DND-41 (cell line): ENCODE results near the gene HMBS.

Experiments used
- ATAC-seq: fragments of 200-7000 bp; cut with Tn5 transposase; 3 replicates; pipeline ENCODE4 v1.9.1; 2021; ENCODE audit warnings: low read depth; ENCODE audit not compliant: insufficient read depth
- DNase-seq: peaks from one replicate; pipeline ENCODE4 v3.0.0-alpha.2; 2020
- H2AFZ ChIP-seq: 2 replicates; pipeline ENCODE4 v1.6.0; 2012; ENCODE audit warnings: low read depth, low read length
- H3K27ac ChIP-seq: 2 replicates; pipeline ENCODE4 v1.5.1; 2012; ENCODE audit warnings: low read length, inconsistent platforms
- H3K27me3 ChIP-seq: fragments of 200-600 bp; sonication (generic); 2 replicates; pipeline ENCODE4 v1.6.0; 2012; ENCODE audit warnings: low read length, mild to moderate bottlenecking, inconsistent platforms; ENCODE audit not compliant: insufficient read depth, poor library complexity
- H3K36me3 ChIP-seq: 2 replicates; pipeline ENCODE4 v1.5.1; 2012; ENCODE audit warnings: low read length, inconsistent platforms; ENCODE audit not compliant: insufficient read depth
- H3K4me1 ChIP-seq: 2 replicates; pipeline ENCODE4 v1.5.1; 2012; ENCODE audit warnings: mild to moderate bottlenecking, low read length; ENCODE audit not compliant: insufficient read depth
- H3K4me2 ChIP-seq: 2 replicates; pipeline ENCODE4 v1.6.0; 2012; ENCODE audit warnings: mild to moderate bottlenecking, moderate library complexity, low read length, inconsistent platforms; ENCODE audit not compliant: insufficient read depth
- H3K4me3 ChIP-seq, 2 experiments: fragments of 200-600 bp in 1 of 2; shearing (Covaris generic) in 1 of 2; 2 replicates each; pipeline ENCODE4 v1.5.1; 2012 to 2016; ENCODE audit warnings: inconsistent platforms in 2 of 2, low read length in 2 of 2, mild to moderate bottlenecking in 2 of 2, low read depth in 1 of 2, moderate library complexity in 1 of 2
- H3K79me2 ChIP-seq: 2 replicates; pipeline ENCODE4 v1.6.0; 2012; ENCODE audit warnings: low read length, inconsistent platforms; ENCODE audit not compliant: insufficient read depth
- H3K9ac ChIP-seq: 2 replicates; pipeline ENCODE4 v1.6.0; 2012; ENCODE audit warnings: low read depth, mild to moderate bottlenecking, inconsistent platforms, low read length, moderate library complexity
- H3K9me3 ChIP-seq: 2 replicates; pipeline ENCODE4 v1.5.1; 2012; ENCODE audit warnings: low read length, moderate library complexity, mild to moderate bottlenecking, inconsistent platforms; ENCODE audit not compliant: insufficient read depth, severe bottlenecking
- H4K20me1 ChIP-seq: 2 replicates; pipeline ENCODE4 v1.6.0; 2012; ENCODE audit warnings: low read length; ENCODE audit not compliant: insufficient read depth
- CTCF ChIP-seq: IDR thresholded peaks from 2 replicates; pipeline ENCODE4 v1.5.1; 2012; ENCODE audit warnings: borderline replicate concordance, low read length, moderate library complexity, mild to moderate bottlenecking; ENCODE audit not compliant: poor library complexity, severe bottlenecking; ENCODE audit errors: extremely low read depth
- EZH2 ChIP-seq: IDR thresholded peaks from 3 replicates; pipeline ENCODE4 v1.6.1; 2012; ENCODE audit warnings: borderline replicate concordance, low read depth, mild to moderate bottlenecking, moderate library complexity, low read length, inconsistent platforms; ENCODE audit not compliant: severe bottlenecking

The HMBS gene

GRCh38 chr11:119062779-119063178, 21.9 kb upstream of the HMBS start:
- no peak overlapping the region for H3K4me2 ChIP-seq
- H3K79me2 ChIP-seq, result peaks cover 43% of the 10 kb centered on the region
- peaks cover 26% of the 10 kb centered on the region for H3K4me1 ChIP-seq
- no peaks in the 10 kb centered on the region for H3K36me3 ChIP-seq
- no peak overlapping the region for H3K9ac ChIP-seq
- DNase-seq (no peak), ATAC-seq (no peak)
- H4K20me1 ChIP-seq, result no peaks in the 10 kb centered on the region
- TF ChIP-seq EZH2 (no peak), CTCF (no peak)
- H3K27ac ChIP-seq, result no peak overlapping the region
- H3K9me3 ChIP-seq, result no peaks in the 10 kb centered on the region
- no peaks in the 10 kb centered on the region for H3K27me3 ChIP-seq
- no peak overlapping the region for H2AFZ ChIP-seq
- H3K4me3 ChIP-seq, result no peak overlapping the region

GRCh38 chr11:119065369-119065768, 19.3 kb upstream of the HMBS start:
- Histone ChIP-seq H4K20me1 (no peaks in the 10 kb centered on the region), H3K4me1 (peaks cover 35% of the 10 kb centered on the region), H3K79me2 (peaks cover 59% of the 10 kb centered on the region), H3K4me2 (0 out of 2 replicates have a peak overlapping the region, but pooled peaks have one; percentile 82), H3K27ac (no peak overlapping the region; the same call in 1 of the 2 replicates), H3K9ac (no peak overlapping the region), H3K27me3 (no peaks in the 10 kb centered on the region), H3K9me3 (no peaks in the 10 kb centered on the region), H3K36me3 (peaks cover 12% of the 10 kb centered on the region), H3K4me3 (0 out of 4 replicates have a peak overlapping the region, but pooled peaks of 1 of the 2 experiments have one; percentile 6), H2AFZ (no peak overlapping the region)
- ATAC-seq (peak; percentile 27; the same call in 1 of the 3 replicates), DNase-seq (peak; percentile 53)
- TF ChIP-seq EZH2 (no peak), CTCF (peak; percentile 69)

GRCh38 chr11:119067371-119068222, 17.1 kb upstream of the HMBS start, which contains the start of gene VPS11:
Gene VPS11, plus strand, starts transcription at chr11:119067818. Its CDS starts 6 bp downstream, at chr11:119067824.
- TF ChIP-seq CTCF (no peak), EZH2 (no peak)
- H3K36me3 ChIP-seq, result peaks cover 31% of the 10 kb centered on the region
- H3K27me3 ChIP-seq, result no peaks in the 10 kb centered on the region
- peak within 1 kb of the TSS; percentile 82 for H3K4me2 ChIP-seq
- H4K20me1 ChIP-seq, result no peaks in the 10 kb centered on the region
- peaks cover 63% of the 10 kb centered on the region for H3K79me2 ChIP-seq
- H3K4me3 ChIP-seq, result peak within 1 kb of the TSS; percentile 84 to 92
- ATAC-seq, result peak; percentile 98
- peak; percentile 97 for DNase-seq
- peak within 1 kb of the TSS; percentile 92 for H3K27ac ChIP-seq
- peak within 1 kb of the TSS; percentile 83 for H3K9ac ChIP-seq
- peak within 1 kb of the TSS; percentile 98 for H2AFZ ChIP-seq
- peaks cover 35% of the 10 kb centered on the region for H3K4me1 ChIP-seq
- no peaks in the 10 kb centered on the region for H3K9me3 ChIP-seq
